WERI-Rb-1 (cell line): ENCODE results near the gene TNFRSF6B.

Experiments used
- DNase-seq: peaks from one replicate; pipeline ENCODE4 v3.0.0-alpha.2; 2020
- H3K27ac ChIP-seq: fragments of 250-450 bp; sonication (Bioruptor Pico); 2 replicates; pipeline ENCODE4 v1.5.1; 2020; ENCODE audit warnings: mild to moderate bottlenecking, moderate library complexity
- H3K27me3 ChIP-seq: fragments of 250-450 bp; sonication (Bioruptor Pico); 2 replicates; pipeline ENCODE4 v1.5.1; 2021; ENCODE audit warnings: mild to moderate bottlenecking, low read depth, moderate library complexity; ENCODE audit not compliant: insufficient read depth, severe bottlenecking
- H3K36me3 ChIP-seq: fragments of 250-450 bp; sonication (Bioruptor Pico); 2 replicates; pipeline ENCODE4 v1.5.1; 2020; ENCODE audit warnings: mild to moderate bottlenecking, moderate library complexity
- H3K4me3 ChIP-seq: 2 replicates; pipeline ENCODE4 v1.5.1; 2011; ENCODE audit warnings: low read depth, mild to moderate bottlenecking, control low read depth, low read length
- H3K9me3 ChIP-seq: fragments of 250-450 bp; sonication (Bioruptor Pico); 2 replicates; pipeline ENCODE4 v1.5.1; 2021; ENCODE audit warnings: mild to moderate bottlenecking, moderate library complexity; ENCODE audit not compliant: severe bottlenecking
- CTCF ChIP-seq: IDR thresholded peaks from 2 replicates; pipeline ENCODE4 v1.5.1; 2011; ENCODE audit warnings: low read depth, mild to moderate bottlenecking, control low read depth, inconsistent platforms, low read length

TNFRSF6B gene

GRCh38 chr20:63652192-63652980 is 44.1 kb upstream of the TNFRSF6B start:
- peak; percentile 84 for DNase-seq
- Histone ChIP-seq H3K9me3 (no peaks in the 10 kb centered on the region), H3K27ac (peak overlapping the region; percentile 99), H3K4me3 (peak overlapping the region; percentile 94), H3K27me3 (no peaks in the 10 kb centered on the region), H3K36me3 (peaks cover 34% of the 10 kb centered on the region)
- peak; percentile 31; the same call in 1 of the 2 replicates for TF ChIP-seq CTCF

GRCh38 chr20:63653041-63653973 is 43.1 kb upstream of the TNFRSF6B start, which contains the start of gene STMN3:
TSS of gene STMN3 (minus strand) at chr20:63653424. CDS start at chr20:63653345, 79 bp downstream.
- peak within 1 kb of the TSS; percentile 94 for H3K4me3 ChIP-seq
- no peak for TF ChIP-seq CTCF
- peak within 1 kb of the TSS; percentile 99 for H3K27ac ChIP-seq
- peaks cover 30% of the 10 kb centered on the region for H3K36me3 ChIP-seq
- H3K27me3 ChIP-seq = no peaks in the 10 kb centered on the region
- H3K9me3 ChIP-seq = no peaks in the 10 kb centered on the region
- DNase-seq = peak; percentile 97

GRCh38 chr20:63653974-63654668 is 42.3 kb upstream of the TNFRSF6B start:
- DNase-seq = no peak
- peak overlapping the region; percentile 99 for H3K27ac ChIP-seq
- no peaks in the 10 kb centered on the region for H3K9me3 ChIP-seq
- peaks cover 24% of the 10 kb centered on the region for H3K36me3 ChIP-seq
- H3K4me3 ChIP-seq = peak overlapping the region; percentile 73
- H3K27me3 ChIP-seq = no peaks in the 10 kb centered on the region
- TF ChIP-seq CTCF = no peak

GRCh38 chr20:63655249-63655648 is 41.2 kb upstream of the TNFRSF6B start:
- no peaks in the 10 kb centered on the region for H3K9me3 ChIP-seq
- TF ChIP-seq CTCF = no peak
- no peak overlapping the region for H3K27ac ChIP-seq
- peaks cover 26% of the 10 kb centered on the region for H3K36me3 ChIP-seq
- H3K4me3 ChIP-seq = no peak overlapping the region
- DNase-seq = no peak
- H3K27me3 ChIP-seq = no peaks in the 10 kb centered on the region

- TF ChIP-seq CTCF = no peak
- Histone ChIP-seq H3K4me3 (no peak overlapping the region), H3K27me3 (no peaks in the 10 kb centered on the region), H3K9me3 (no peaks in the 10 kb centered on the region), H3K27ac (no peak overlapping the region), H3K36me3 (peaks cover 32% of the 10 kb centered on the region)
- DNase-seq = no peak
Measured at GRCh38 chr20:63656451-63656850, 40.0 kb upstream of the TNFRSF6B start.
